OCI-LY1 (cell line): ENCODE data around the gene FGF16.

Source experiments
- H2AFZ ChIP-seq: fragments of 200-600 bp; sonication (generic), shearing (Covaris generic); 2 replicates; pipeline ENCODE4 v1.6.0; 2014; ENCODE audit warnings: antibody characterized with exemption, mild to moderate bottlenecking, low read length
- H3F3A ChIP-seq: fragments of 200-600 bp; sonication (generic), shearing (Covaris generic); 2 replicates; pipeline ENCODE4 v1.6.0; 2014; ENCODE audit warnings: mild to moderate bottlenecking, antibody characterized with exemption, low read length, moderate library complexity; ENCODE audit not compliant: insufficient read depth
- H3K27ac ChIP-seq: fragments of 200-600 bp; sonication (generic); 2 replicates; pipeline ENCODE4 v1.5.1; 2014; ENCODE audit warnings: low read length, mixed run types, mild to moderate bottlenecking, low read depth; ENCODE audit not compliant: poor library complexity, severe bottlenecking
- H3K27me3 ChIP-seq: fragments of 200-600 bp; sonication (generic); 2 replicates; pipeline ENCODE4 v1.6.0; 2014; ENCODE audit warnings: antibody characterized with exemption, mild to moderate bottlenecking, low read length, moderate library complexity; ENCODE audit not compliant: insufficient read depth
- H3K36me3 ChIP-seq: fragments of 200-600 bp; sonication (generic); 2 replicates; pipeline ENCODE4 v1.6.1; 2014; ENCODE audit warnings: mild to moderate bottlenecking, antibody characterized with exemption, low read length, moderate library complexity, mixed read lengths; ENCODE audit not compliant: insufficient read depth
- H3K4me1 ChIP-seq: fragments of 200-600 bp; sonication (generic); 2 replicates; pipeline ENCODE4 v1.5.1; 2014; ENCODE audit warnings: mild to moderate bottlenecking, low read length, moderate library complexity; ENCODE audit not compliant: insufficient read depth, severe bottlenecking
- H3K4me2 ChIP-seq: fragments of 200-600 bp; sonication (generic), shearing (Covaris generic); 2 replicates; pipeline ENCODE4 v1.6.1; 2014; ENCODE audit warnings: low read length
- H3K4me3 ChIP-seq: fragments of 200-600 bp; sonication (generic); 2 replicates; pipeline ENCODE4 v1.5.1; 2014; ENCODE audit warnings: low read length, low read depth, mild to moderate bottlenecking, mixed read lengths; ENCODE audit not compliant: poor library complexity, severe bottlenecking
- H3K79me2 ChIP-seq: fragments of 200-600 bp; shearing (Covaris generic); 2 replicates; pipeline ENCODE4 v1.6.1; 2016; ENCODE audit warnings: mixed run types, low read length, mixed read lengths; ENCODE audit not compliant: insufficient read depth
- H3K9ac ChIP-seq: fragments of 200-600 bp; sonication (generic), shearing (Covaris generic); 2 replicates; pipeline ENCODE4 v1.6.1; 2014; ENCODE audit warnings: mild to moderate bottlenecking, low read length, mixed read lengths
- H3K9me2 ChIP-seq: fragments of 200-600 bp; sonication (generic), shearing (Covaris generic); 2 replicates; pipeline ENCODE4 v1.6.1; 2014; ENCODE audit warnings: low read depth, mild to moderate bottlenecking, low read length, mixed read lengths
- H3K9me3 ChIP-seq: fragments of 200-600 bp; shearing (Covaris generic); 2 replicates; pipeline ENCODE4 v1.6.1; 2014; ENCODE audit warnings: low read length, mixed read lengths
- H4K20me1 ChIP-seq: fragments of 200-600 bp; sonication (generic), shearing (Covaris generic); 2 replicates; pipeline ENCODE4 v1.6.0; 2016; ENCODE audit warnings: mild to moderate bottlenecking, low read length; ENCODE audit not compliant: insufficient read depth
- CTCF ChIP-seq: fragments of 200-600 bp; sonication (generic), shearing (Covaris generic); IDR thresholded peaks from 2 replicates; pipeline ENCODE4 v1.5.1; 2017; ENCODE audit warnings: mild to moderate bottlenecking, antibody characterized with exemption, low read length, moderate library complexity, mixed read lengths
- EZH2 ChIP-seq: fragments of 200-600 bp; sonication (generic), shearing (Covaris generic); IDR thresholded peaks from 2 replicates; pipeline ENCODE4 v1.8.0; 2017; ENCODE audit warnings: borderline replicate concordance, mixed run types, mild to moderate bottlenecking, antibody characterized with exemption, low read length, moderate library complexity, mixed read lengths

The FGF16 gene

GRCh38 chrX:77426811-77427210 lies 20.4 kb upstream of the FGF16 start:
- no peaks in the 10 kb centered on the region for H3K36me3 ChIP-seq
- H2AFZ ChIP-seq = no peak overlapping the region
- no peak for TF ChIP-seq CTCF
- TF ChIP-seq EZH2 = no peak
- no peaks in the 10 kb centered on the region for H3K9me3 ChIP-seq
- no peaks in the 10 kb centered on the region for H3K9me2 ChIP-seq
- H3K4me2 ChIP-seq = no peak overlapping the region
- H3K9ac ChIP-seq = no peak overlapping the region
- H3K4me1 ChIP-seq = peaks cover 18% of the 10 kb centered on the region
- no peaks in the 10 kb centered on the region for H3F3A ChIP-seq
- no peaks in the 10 kb centered on the region for H4K20me1 ChIP-seq
- H3K79me2 ChIP-seq = no peaks in the 10 kb centered on the region
- H3K27me3 ChIP-seq = no peaks in the 10 kb centered on the region
- H3K27ac ChIP-seq = no peak overlapping the region
- no peak overlapping the region for H3K4me3 ChIP-seq

GRCh38 chrX:77427611-77428010 lies 19.6 kb upstream of the FGF16 start:
- Histone ChIP-seq H3K9me3 (no peaks in the 10 kb centered on the region), H3K79me2 (no peaks in the 10 kb centered on the region), H3K4me3 (no peak overlapping the region), H3K27me3 (no peaks in the 10 kb centered on the region), H3K4me1 (peaks cover 10% of the 10 kb centered on the region), H3K36me3 (no peaks in the 10 kb centered on the region), H2AFZ (no peak overlapping the region), H3K9ac (no peak overlapping the region), H3K9me2 (no peaks in the 10 kb centered on the region), H3K27ac (no peak overlapping the region), H3K4me2 (no peak overlapping the region), H3F3A (no peaks in the 10 kb centered on the region), H4K20me1 (no peaks in the 10 kb centered on the region)
- TF ChIP-seq CTCF = no peak
- TF ChIP-seq EZH2 = no peak

GRCh38 chrX:77428551-77428950 lies 18.6 kb upstream of the FGF16 start:
- no peaks in the 10 kb centered on the region for H3K27me3 ChIP-seq
- H4K20me1 ChIP-seq = no peaks in the 10 kb centered on the region
- no peak overlapping the region for H3K27ac ChIP-seq

More at GRCh38 chrX:77428551-77428950, 18.6 kb upstream of the FGF16 start:
- no peak overlapping the region for H3K9ac ChIP-seq
- H3F3A ChIP-seq = no peaks in the 10 kb centered on the region
- H3K4me3 ChIP-seq = no peak overlapping the region
- H3K9me2 ChIP-seq = no peaks in the 10 kb centered on the region
- H3K4me2 ChIP-seq = no peak overlapping the region
- H3K4me1 ChIP-seq = peaks cover 2% of the 10 kb centered on the region
- H2AFZ ChIP-seq = no peak overlapping the region
- H3K9me3 ChIP-seq = no peaks in the 10 kb centered on the region
- H3K36me3 ChIP-seq = no peaks in the 10 kb centered on the region
- TF ChIP-seq EZH2 (no peak), CTCF (no peak)
- H3K79me2 ChIP-seq = no peaks in the 10 kb centered on the region
